GM23338 (cell line): ENCODE data around the gene CMPK1. TPM values are rescaled to one million over a fixed set of nuclear protein-coding genes. Genes with fewer than 3 reads are reported as not detected.

ENCODE experiments used
- ATAC-seq: fragments of 200-7000 bp; cut with Tn5 transposase; 3 replicates; pipeline ENCODE4 v1.9.1; 2020
- DNase-seq: peaks from one replicate; pipeline ENCODE4 v3.0.0-alpha.2; 2015; ENCODE audit warnings: low spot score
- H2AFZ ChIP-seq: fragments of 200-600 bp; sonication (generic); 2 replicates; pipeline ENCODE4 v1.8.0; 2016; ENCODE audit warnings: antibody characterized with exemption, mild to moderate bottlenecking, moderate library complexity
- H3F3A ChIP-seq: fragments of 200-600 bp; sonication (generic); replicated peaks from 2 replicates; pipeline ENCODE4 v1.8.0; 2017; ENCODE audit warnings: antibody characterized with exemption, mixed run types, low read depth
- H3K27ac ChIP-seq: fragments of 200-600 bp; sonication (generic); 2 replicates; pipeline ENCODE4 v1.6.1; 2016; ENCODE audit warnings: low read depth
- H3K27me3 ChIP-seq: fragments of 200-600 bp; sonication (generic); 2 replicates; pipeline ENCODE4 v1.8.0; 2016; ENCODE audit warnings: mild to moderate bottlenecking, mixed run types, moderate library complexity; ENCODE audit not compliant: insufficient read depth
- H3K36me3 ChIP-seq: fragments of 200-600 bp; sonication (generic); 2 replicates; pipeline ENCODE4 v1.8.0; 2016; ENCODE audit warnings: mild to moderate bottlenecking; ENCODE audit not compliant: insufficient read depth
- H3K4me1 ChIP-seq: fragments of 200-600 bp; sonication (generic); 2 replicates; pipeline ENCODE4 v1.8.0; 2016; ENCODE audit warnings: mild to moderate bottlenecking, moderate library complexity; ENCODE audit not compliant: insufficient read depth
- H3K4me2 ChIP-seq: fragments of 200-600 bp; sonication (generic); 2 replicates; pipeline ENCODE4 v1.7.1; 2017; ENCODE audit warnings: mixed run types
- H3K4me3 ChIP-seq: fragments of 200-600 bp; sonication (generic); 2 replicates; pipeline ENCODE4 v1.6.1; 2016; ENCODE audit warnings: mixed run types
- H3K79me2 ChIP-seq: fragments of 200-600 bp; sonication (generic); replicated peaks from 2 replicates; pipeline ENCODE4 v1.8.0; 2017; ENCODE audit warnings: mild to moderate bottlenecking; ENCODE audit not compliant: insufficient read depth
- H3K9me2 ChIP-seq: fragments of 200-600 bp; sonication (generic); 2 replicates; pipeline ENCODE4 v1.8.0; 2017; ENCODE audit not compliant: insufficient read depth
- H4K20me1 ChIP-seq: fragments of 200-600 bp; sonication (generic); replicated peaks from 2 replicates; pipeline ENCODE4 v1.8.0; 2017; ENCODE audit warnings: mild to moderate bottlenecking; ENCODE audit not compliant: insufficient read depth
- H3K27ac Mint-ChIP-seq: 2 replicates; pipeline ENCODE4 v1.8.0; 2020; ENCODE audit warnings: inconsistent platforms, mild to moderate bottlenecking, moderate library complexity, mixed read lengths
- H3K27me3 Mint-ChIP-seq: 3 replicates; pipeline ENCODE4 v1.8.0; 2022; ENCODE audit warnings: low read depth, mild to moderate bottlenecking, moderate library complexity, mixed read lengths, inconsistent platforms; ENCODE audit not compliant: insufficient read depth, poor library complexity
- H3K36me3 Mint-ChIP-seq: 3 replicates; pipeline ENCODE4 v1.8.0; 2021; ENCODE audit warnings: low read depth, mild to moderate bottlenecking, inconsistent platforms, moderate library complexity, mixed read lengths
- H3K4me1 Mint-ChIP-seq: 3 replicates; pipeline ENCODE4 v1.8.0; 2020; ENCODE audit warnings: mild to moderate bottlenecking, inconsistent platforms, mixed read lengths
- H3K4me3 Mint-ChIP-seq: 3 replicates; pipeline ENCODE4 v1.8.0; 2021; ENCODE audit warnings: moderate library complexity, mild to moderate bottlenecking, inconsistent platforms, mixed read lengths
- H3K9me3 Mint-ChIP-seq: 3 replicates; pipeline ENCODE4 v1.8.0; 2020; ENCODE audit warnings: moderate library complexity, mild to moderate bottlenecking, inconsistent platforms, mixed read lengths
- CREB1 ChIP-seq: fragments of 250-450 bp; sonication (Bioruptor Pico); IDR thresholded peaks from 2 replicates; pipeline ENCODE4 v1.5.0; 2020; ENCODE audit warnings: low read depth, mild to moderate bottlenecking, moderate library complexity
- CTCF ChIP-seq, 2 experiments: fragments of 200-600 bp in 1 of 2; sonication (generic) in 1 of 2; conservative IDR thresholded peaks; 2 replicates each; pipeline versions ENCODE4 v1.5.1 to v1.6.1; 2016 to 2017; ENCODE audit warnings: antibody characterized with exemption in 2 of 2, low read depth in 2 of 2, mild to moderate bottlenecking in 2 of 2, moderate library complexity in 1 of 2
- ETS1 ChIP-seq: IDR thresholded peaks from 2 replicates; pipeline ENCODE4 v1.6.1; 2016; ENCODE audit warnings: antibody characterized with exemption
- EZH2 ChIP-seq: fragments of 200-600 bp; sonication (generic); IDR thresholded peaks from one replicate; pipeline ENCODE4 v1.8.0; 2017; ENCODE audit warnings: antibody characterized with exemption, mild to moderate bottlenecking, low read depth; ENCODE audit not compliant: unreplicated experiment
- EZH2phosphoT487 ChIP-seq: fragments of 200-600 bp; sonication (generic); IDR thresholded peaks from one replicate; pipeline ENCODE4 v1.8.1; 2018; ENCODE audit warnings: antibody characterized with exemption; ENCODE audit not compliant: unreplicated experiment
- JUNB ChIP-seq: IDR thresholded peaks from one replicate; pipeline ENCODE4 v1.6.1; 2016; ENCODE audit warnings: antibody characterized with exemption; ENCODE audit not compliant: unreplicated experiment
- NANOG ChIP-seq: IDR thresholded peaks from 2 replicates; pipeline ENCODE4 v1.6.1; 2016; ENCODE audit warnings: antibody characterized with exemption, borderline replicate concordance
- POLR2AphosphoS5 ChIP-seq: IDR thresholded peaks from 2 replicates; pipeline ENCODE4 v1.6.1; 2016; ENCODE audit warnings: antibody characterized with exemption, low read depth
- REST ChIP-seq: IDR thresholded peaks from one replicate; pipeline ENCODE4 v1.6.1; 2018; ENCODE audit warnings: antibody characterized with exemption; ENCODE audit not compliant: unreplicated experiment
- STAT1 ChIP-seq: IDR thresholded peaks from one replicate; pipeline ENCODE4 v1.6.1; 2016; ENCODE audit warnings: antibody characterized with exemption; ENCODE audit not compliant: unreplicated experiment
- ZNF114 ChIP-seq: fragments of 250-450 bp; sonication (Bioruptor Pico); IDR thresholded peaks from 2 replicates; pipeline ENCODE4 v1.5.0; 2020; ENCODE audit warnings: mild to moderate bottlenecking, moderate library complexity
- ZNF331 ChIP-seq: fragments of 250-450 bp; sonication (Bioruptor Pico); IDR thresholded peaks from 2 replicates; pipeline ENCODE4 v1.5.0; 2020; ENCODE audit warnings: low read depth, mild to moderate bottlenecking, moderate library complexity
- polyA plus RNA-seq: library from polyadenylated mRNA; unstranded; fragments of >200 nt; fragmentation: Nextera tagmentation; extraction: Ambion mirVana; gene quantifications from 2 replicates; pipeline ENCODE4 v1.2.1, GENCODE V29; 2016
- total RNA-seq: library from RNA; depleted of rRNA; stranded (reverse); fragments of >200 nt; shearing (Covaris generic); gene quantifications from 2 replicates; pipeline ENCODE4 v1.2.3, GENCODE V29; 2014
- TF ChIP-seq, protein P1 (sequence below): fragments of 250-450 bp; sonication (Bioruptor Pico); IDR thresholded peaks from 2 replicates; pipeline ENCODE4 v1.5.0; 2020; ENCODE audit warnings: mild to moderate bottlenecking, moderate library complexity

The CMPK1 gene
- total and polyA plus RNA-seq, 2 experiments from 2014 or later, result 22.8 to 28.6 TPM

DNA sequence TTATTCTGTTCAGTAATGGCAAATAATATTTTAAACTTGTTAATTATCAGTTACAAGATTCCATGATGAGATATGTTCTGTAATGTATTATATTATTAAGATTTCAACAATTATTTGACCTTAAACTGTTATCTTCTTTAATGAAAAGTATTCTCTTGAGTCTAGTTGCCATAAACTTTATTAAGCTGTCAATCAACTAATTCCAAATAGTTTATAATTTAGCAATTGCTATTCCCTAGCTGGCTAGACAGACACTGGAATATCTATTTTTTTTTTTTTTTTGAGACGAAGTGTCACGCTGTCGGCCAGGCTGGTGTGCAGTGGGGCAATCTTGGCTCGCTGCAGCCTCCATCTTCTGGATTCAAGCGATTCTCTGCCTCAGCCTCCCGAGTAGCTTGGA lies 3.8 kb downstream of the CMPK1 start:
- no peak overlapping the region for H3K4me3 Mint-ChIP-seq
- H3K4me3 ChIP-seq, result no peak overlapping the region
- H3K4me1 Mint-ChIP-seq, result peaks cover 8% of the 10 kb centered on the region; the same call in 2 of the 3 replicates
- H3K4me1 ChIP-seq, result peaks cover 12% of the 10 kb centered on the region; the same call in 1 of the 2 replicates
- no peaks in the 10 kb centered on the region for H3K27me3 ChIP-seq
- no peaks in the 10 kb centered on the region for H4K20me1 ChIP-seq
- no peaks in the 10 kb centered on the region for H3K9me2 ChIP-seq
- no peaks in the 10 kb centered on the region for H3K36me3 ChIP-seq
- TF ChIP-seq ETS1 (no peak), POLR2AphosphoS5 (no peak), EZH2 (no peak), NANOG (no peak), CTCF (conservative IDR thresholded peaks at IDR 0.05; ENCODE audit: low read depth in 2 of 2) (no peak), ZNF114 (no peak), CREB1 (CRISPR knock-in tag) (no peak), ZNF331 (CRISPR knock-in tag) (no peak), JUNB (no peak), EZH2phosphoT487 (no peak), REST (no peak), STAT1 (no peak)
- TF ChIP-seq, protein P1, sequence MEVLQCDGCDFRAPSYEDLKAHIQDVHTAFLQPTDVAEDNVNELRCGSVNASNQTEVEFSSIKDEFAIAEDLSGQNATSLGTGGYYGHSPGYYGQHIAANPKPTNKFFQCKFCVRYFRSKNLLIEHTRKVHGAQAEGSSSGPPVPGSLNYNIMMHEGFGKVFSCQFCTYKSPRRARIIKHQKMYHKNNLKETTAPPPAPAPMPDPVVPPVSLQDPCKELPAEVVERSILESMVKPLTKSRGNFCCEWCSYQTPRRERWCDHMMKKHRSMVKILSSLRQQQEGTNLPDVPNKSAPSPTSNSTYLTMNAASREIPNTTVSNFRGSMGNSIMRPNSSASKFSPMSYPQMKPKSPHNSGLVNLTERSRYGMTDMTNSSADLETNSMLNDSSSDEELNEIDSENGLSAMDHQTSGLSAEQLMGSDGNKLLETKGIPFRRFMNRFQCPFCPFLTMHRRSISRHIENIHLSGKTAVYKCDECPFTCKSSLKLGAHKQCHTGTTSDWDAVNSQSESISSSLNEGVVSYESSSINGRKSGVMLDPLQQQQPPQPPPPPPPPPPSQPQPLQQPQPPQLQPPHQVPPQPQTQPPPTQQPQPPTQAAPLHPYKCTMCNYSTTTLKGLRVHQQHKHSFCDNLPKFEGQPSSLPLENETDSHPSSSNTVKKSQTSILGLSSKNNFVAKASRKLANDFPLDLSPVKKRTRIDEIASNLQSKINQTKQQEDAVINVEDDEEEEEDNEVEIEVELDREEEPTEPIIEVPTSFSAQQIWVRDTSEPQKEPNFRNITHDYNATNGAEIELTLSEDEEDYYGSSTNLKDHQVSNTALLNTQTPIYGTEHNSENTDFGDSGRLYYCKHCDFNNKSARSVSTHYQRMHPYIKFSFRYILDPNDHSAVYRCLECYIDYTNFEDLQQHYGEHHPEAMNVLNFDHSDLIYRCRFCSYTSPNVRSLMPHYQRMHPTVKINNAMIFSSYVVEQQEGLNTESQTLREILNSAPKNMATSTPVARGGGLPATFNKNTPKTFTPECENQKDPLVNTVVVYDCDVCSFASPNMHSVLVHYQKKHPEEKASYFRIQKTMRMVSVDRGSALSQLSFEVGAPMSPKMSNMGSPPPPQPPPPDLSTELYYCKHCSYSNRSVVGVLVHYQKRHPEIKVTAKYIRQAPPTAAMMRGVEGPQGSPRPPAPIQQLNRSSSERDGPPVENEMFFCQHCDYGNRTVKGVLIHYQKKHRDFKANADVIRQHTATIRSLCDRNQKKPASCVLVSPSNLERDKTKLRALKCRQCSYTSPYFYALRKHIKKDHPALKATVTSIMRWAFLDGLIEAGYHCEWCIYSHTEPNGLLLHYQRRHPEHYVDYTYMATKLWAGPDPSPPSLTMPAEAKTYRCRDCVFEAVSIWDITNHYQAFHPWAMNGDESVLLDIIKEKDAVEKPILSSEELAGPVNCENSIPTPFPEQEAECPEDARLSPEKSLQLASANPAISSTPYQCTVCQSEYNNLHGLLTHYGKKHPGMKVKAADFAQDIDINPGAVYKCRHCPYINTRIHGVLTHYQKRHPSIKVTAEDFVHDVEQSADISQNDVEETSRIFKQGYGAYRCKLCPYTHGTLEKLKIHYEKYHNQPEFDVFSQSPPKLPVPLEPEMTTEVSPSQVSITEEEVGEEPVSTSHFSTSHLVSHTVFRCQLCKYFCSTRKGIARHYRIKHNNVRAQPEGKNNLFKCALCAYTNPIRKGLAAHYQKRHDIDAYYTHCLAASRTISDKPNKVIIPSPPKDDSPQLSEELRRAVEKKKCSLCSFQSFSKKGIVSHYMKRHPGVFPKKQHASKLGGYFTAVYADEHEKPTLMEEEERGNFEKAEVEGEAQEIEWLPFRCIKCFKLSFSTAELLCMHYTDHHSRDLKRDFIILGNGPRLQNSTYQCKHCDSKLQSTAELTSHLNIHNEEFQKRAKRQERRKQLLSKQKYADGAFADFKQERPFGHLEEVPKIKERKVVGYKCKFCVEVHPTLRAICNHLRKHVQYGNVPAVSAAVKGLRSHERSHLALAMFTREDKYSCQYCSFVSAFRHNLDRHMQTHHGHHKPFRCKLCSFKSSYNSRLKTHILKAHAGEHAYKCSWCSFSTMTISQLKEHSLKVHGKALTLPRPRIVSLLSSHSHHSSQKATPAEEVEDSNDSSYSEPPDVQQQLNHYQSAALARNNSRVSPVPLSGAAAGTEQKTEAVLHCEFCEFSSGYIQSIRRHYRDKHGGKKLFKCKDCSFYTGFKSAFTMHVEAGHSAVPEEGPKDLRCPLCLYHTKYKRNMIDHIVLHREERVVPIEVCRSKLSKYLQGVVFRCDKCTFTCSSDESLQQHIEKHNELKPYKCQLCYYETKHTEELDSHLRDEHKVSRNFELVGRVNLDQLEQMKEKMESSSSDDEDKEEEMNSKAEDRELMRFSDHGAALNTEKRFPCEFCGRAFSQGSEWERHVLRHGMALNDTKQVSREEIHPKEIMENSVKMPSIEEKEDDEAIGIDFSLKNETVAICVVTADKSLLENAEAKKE (CRISPR knock-in tag), result no peak
- H3K9me3 Mint-ChIP-seq, result no peaks in the 10 kb centered on the region
- ATAC-seq (no peak), DNase-seq (no peak)
- H3K4me2 ChIP-seq, result no peak overlapping the region
- no peak overlapping the region for H3K27ac ChIP-seq
- H2AFZ ChIP-seq, result no peak overlapping the region
- no peak overlapping the region for H3K27ac Mint-ChIP-seq
- H3K27me3 Mint-ChIP-seq, result peaks cover 10% of the 10 kb centered on the region
- no peaks in the 10 kb centered on the region for H3K36me3 Mint-ChIP-seq
- peaks cover 48% of the 10 kb centered on the region for H3K79me2 ChIP-seq
- peaks cover 13% of the 10 kb centered on the region; the same call in 1 of the 2 replicates for H3F3A ChIP-seq
